GM11168 (cell line): ENCODE measurements around the gene WWOX.

Source experiments
- in situ Hi-C: fragments of 300-500 bp; cut with MboI; formaldehyde crosslinking; loops from one replicate; pipeline ENCODE4 v1.12.0; 2022; ENCODE audit warnings: low sequenced_read_pairs; ENCODE audit not compliant: unreplicated experiment

The WWOX gene

GRCh38 chr16:78996790-78997189 lies 897.3 kb downstream of the WWOX start:
- in situ Hi-C loops: no loop called here

GRCh38 chr16:78998879-78999278 lies 899.4 kb downstream of the WWOX start:
- in situ Hi-C loops: no loop called here

GRCh38 chr16:79001156-79001967 lies 901.9 kb downstream of the WWOX start:
- in situ Hi-C loops: no loop called here

GRCh38 chr16:79003026-79003609 lies 903.7 kb downstream of the WWOX start:
- in situ Hi-C loops: no loop called here

- in situ Hi-C loops: no loop called here
Observed at GRCh38 chr16:79004309-79004708, 904.9 kb downstream of the WWOX start.

- in situ Hi-C loops: no loop called here
Observed at GRCh38 chr16:79005096-79005495, 905.6 kb downstream of the WWOX start.

- in situ Hi-C loops: no loop called here
Observed at GRCh38 chr16:79006206-79006605, 906.8 kb downstream of the WWOX start.

GRCh38 chr16:79006765-79007164 lies 907.3 kb downstream of the WWOX start:
- in situ Hi-C loops: no loop called here

GRCh38 chr16:79007614-79008013 lies 908.2 kb downstream of the WWOX start:
- in situ Hi-C loops: no loop called here

- in situ Hi-C loops: no loop called here
Observed at GRCh38 chr16:79008036-79008868, 908.8 kb downstream of the WWOX start.

- in situ Hi-C loops: no loop called here
Observed at GRCh38 chr16:79008869-79009179, 909.4 kb downstream of the WWOX start.

GRCh38 chr16:79009896-79010295 lies 910.4 kb downstream of the WWOX start:
- in situ Hi-C loops: no loop called here

GRCh38 chr16:79011282-79011681 lies 911.8 kb downstream of the WWOX start:
- in situ Hi-C loops: no loop called here

- in situ Hi-C loops: no loop called here
Observed at GRCh38 chr16:79012671-79013434, 913.4 kb downstream of the WWOX start.

- in situ Hi-C loops: no loop called here
Observed at GRCh38 chr16:79013930-79014660, 914.6 kb downstream of the WWOX start.

- in situ Hi-C loops: no loop called here
Observed at GRCh38 chr16:79018650-79019429, 919.4 kb downstream of the WWOX start.

- in situ Hi-C loops: no loop called here
Observed at GRCh38 chr16:79019431-79019830, 920.0 kb downstream of the WWOX start.

GRCh38 chr16:79021991-79022630 lies 922.7 kb downstream of the WWOX start:
- in situ Hi-C loops: no loop called here

- in situ Hi-C loops: no loop called here
Observed at GRCh38 chr16:79026117-79026516, 926.7 kb downstream of the WWOX start.
